Psoas muscle (tissue), 8 donors: ENCODE results near the gene CEL. TPM values are rescaled to one million over a fixed set of nuclear protein-coding genes. Genes with fewer than 3 reads are reported as not detected.
"Not testable (repeated sequence)": the region's sequence is repeated elsewhere in the genome, so short reads cannot be mapped to it uniquely, and the experiment has no call there.

Experiments used
- ATAC-seq, 4 donors: fragments of 200-7000 bp; cut with Tn5 transposase; one replicate each; pipeline ENCODE4 v1.9.1; 2020; ENCODE audit warnings: moderate library complexity in 3 of 4, mild to moderate bottlenecking in 2 of 4
- DNase-seq, 2 donors: peaks; one replicate each; pipeline ENCODE4 v3.0.0-alpha.2; 2020
- H3K27ac ChIP-seq: fragments of 200-600 bp; one replicate; pipeline ENCODE4 v1.8.0; 2022
- H3K27me3 ChIP-seq, 3 donors: fragments of 200-600 bp in 1 of 3; one replicate each; pipeline versions ENCODE4 v1.6.1 to v1.8.0; 2013 to 2022; ENCODE audit warnings: low read length in 2 of 3, mild to moderate bottlenecking in 2 of 3, moderate library complexity in 1 of 3; ENCODE audit not compliant: insufficient read depth in 3 of 3
- H3K36me3 ChIP-seq, 2 donors: fragments of 200-600 bp in 1 of 2; one replicate each; pipeline versions ENCODE4 v1.6.1 to v1.8.0; 2013 to 2022; ENCODE audit warnings: low read depth in 1 of 2, mild to moderate bottlenecking in 1 of 2, moderate library complexity in 1 of 2; ENCODE audit not compliant: insufficient read depth in 1 of 2
- H3K4me1 ChIP-seq: fragments of 200-600 bp; one replicate; pipeline ENCODE4 v1.8.0; 2022
- H3K4me3 ChIP-seq: fragments of 200-600 bp; one replicate; pipeline ENCODE4 v1.8.0; 2022; ENCODE audit warnings: mild to moderate bottlenecking
- H3K9me3 ChIP-seq: fragments of 200-600 bp; one replicate; pipeline ENCODE4 v1.8.0; 2022
- WGBS, 3 donors: extraction: QIAGEN DNeasy Blood & Tissue Kit; methylation state at CpG; one replicate each; pipeline versions ENCODE4 v1.1.6 to v1.1.7; 2013; 5-methylcytosine and 5-hydroxymethylcytosine counted together
- intact Hi-C, 2 donors: fragments of 100-400 bp; cut with DNase I; formaldehyde crosslinking; loops; one replicate each; pipeline versions ENCODE4 v1.11.0 to v1.14.2; 2022
- long read RNA-seq, 2 donors: library from polyadenylated mRNA; unstranded; transcript quantifications; one replicate each; pipeline ENCODE4 v2.0.0, GENCODE V29; 2021
- polyA plus RNA-seq, 3 donors: library from polyadenylated mRNA; stranded (reverse); fragments of 200-250 nt; gene quantifications; one replicate each; pipeline ENCODE4 v1.2.3, GENCODE V29; 2013
- total RNA-seq, 4 donors: library from RNA; stranded (reverse); fragmentation: NEBNext Ultra II Directional in 2 of 4; extraction: Animal tissue kit (Norgen Biotek cat#: 25700) in 2 of 4; gene quantifications; one replicate each; pipeline versions ENCODE4 v1.2.1 to v1.2.4, GENCODE V29; 2021 to 2023
- TF ChIP-seq, protein P1 (sequence below): fragments of 200-600 bp; IDR thresholded peaks from one replicate; pipeline ENCODE4 v1.8.0; 2022; ENCODE audit warnings: antibody characterized with exemption
- donor health status: healthy with polysubstance abuse.
- donor health status: DM: no; HTN: no; CAD: no; lungs with moderate emphysema.
- donor health status: Bipolar disorder and iron deficiency.
- donor health status: healthy.
- donor health status: DM: yes; HTN: yes; CAD: no.
- donor health status: DM: no; HTN: no; CAD: no.
- donor health status: DM: no; HTN: no; CAD: no.
- donor health status: DM: yes; HTN: yes; CAD: no.

The CEL gene
- total RNA-seq (1 to 10 TPM in 1 of 4 donors, under 1 TPM in 3; 0.34 to 2.0 (median 0.63) TPM), polyA plus RNA-seq (under 1 TPM; 0.10 to 0.61 (median 0.21) TPM)
- long read RNA-seq, donor 1 = 0 reads
- long read RNA-seq, donor 2 = 0 reads

DNA sequence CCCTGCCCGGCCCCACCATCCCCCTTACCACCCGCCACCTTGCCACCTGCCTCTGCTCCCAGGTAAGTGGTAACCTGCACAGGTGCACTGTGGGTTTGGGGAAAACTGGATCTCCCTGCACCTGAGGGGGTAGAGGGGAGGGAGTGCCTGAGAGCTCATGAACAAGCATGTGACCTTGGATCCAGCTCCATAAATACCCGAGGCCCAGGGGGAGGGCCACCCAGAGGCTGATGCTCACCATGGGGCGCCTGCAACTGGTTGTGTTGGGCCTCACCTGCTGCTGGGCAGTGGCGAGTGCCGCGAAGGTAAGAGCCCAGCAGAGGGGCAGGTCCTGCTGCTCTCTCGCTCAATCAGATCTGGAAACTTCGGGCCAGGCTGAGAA lies at the start of gene CEL:
Gene CEL (plus strand): TSS at position 218 of the 382 bp plus-strand sequence. CDS start 22 bp downstream, at position 240.
- WGBS, 3 donors = 33 to 78% (median 62%) methylated on average over 1 to 3 of the region's 9 CpGs
- H3K27me3 ChIP-seq, intact Hi-C loops, DNase-seq, H3K9me3 ChIP-seq, H3K27ac ChIP-seq, ATAC-seq, H3K4me1 ChIP-seq, H3K4me3 ChIP-seq: not testable (repeated sequence)
- H3K36me3 ChIP-seq = peaks cover 0 to 20% of the 10 kb centered on the region in 2 donors

DNA sequence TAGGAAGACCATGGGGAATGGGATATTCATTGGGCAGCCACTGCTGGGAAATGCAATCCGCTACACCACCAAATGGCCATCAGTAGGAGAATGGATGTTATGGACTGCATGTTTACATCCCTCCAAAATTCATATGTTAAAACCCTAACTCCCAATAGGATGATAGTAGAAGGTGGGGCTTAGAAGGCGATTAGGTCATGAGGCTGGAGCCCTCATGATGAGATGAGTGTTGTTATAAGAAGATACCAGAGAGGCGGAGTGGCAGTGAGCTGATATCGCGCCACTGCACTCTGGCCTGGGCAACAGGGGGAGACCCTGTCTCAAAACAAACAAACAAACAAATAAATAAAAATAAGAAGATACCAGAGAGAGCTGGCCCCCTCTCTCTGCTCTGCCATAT lies 47.1 kb upstream of the CEL start:
- no peaks in the 10 kb centered on the region for H3K36me3 ChIP-seq
- H3K4me3 ChIP-seq = no peak overlapping the region
- H3K9me3 ChIP-seq = no peaks in the 10 kb centered on the region
- no peaks in the 10 kb centered on the region for H3K4me1 ChIP-seq
- TF ChIP-seq, protein P1, sequence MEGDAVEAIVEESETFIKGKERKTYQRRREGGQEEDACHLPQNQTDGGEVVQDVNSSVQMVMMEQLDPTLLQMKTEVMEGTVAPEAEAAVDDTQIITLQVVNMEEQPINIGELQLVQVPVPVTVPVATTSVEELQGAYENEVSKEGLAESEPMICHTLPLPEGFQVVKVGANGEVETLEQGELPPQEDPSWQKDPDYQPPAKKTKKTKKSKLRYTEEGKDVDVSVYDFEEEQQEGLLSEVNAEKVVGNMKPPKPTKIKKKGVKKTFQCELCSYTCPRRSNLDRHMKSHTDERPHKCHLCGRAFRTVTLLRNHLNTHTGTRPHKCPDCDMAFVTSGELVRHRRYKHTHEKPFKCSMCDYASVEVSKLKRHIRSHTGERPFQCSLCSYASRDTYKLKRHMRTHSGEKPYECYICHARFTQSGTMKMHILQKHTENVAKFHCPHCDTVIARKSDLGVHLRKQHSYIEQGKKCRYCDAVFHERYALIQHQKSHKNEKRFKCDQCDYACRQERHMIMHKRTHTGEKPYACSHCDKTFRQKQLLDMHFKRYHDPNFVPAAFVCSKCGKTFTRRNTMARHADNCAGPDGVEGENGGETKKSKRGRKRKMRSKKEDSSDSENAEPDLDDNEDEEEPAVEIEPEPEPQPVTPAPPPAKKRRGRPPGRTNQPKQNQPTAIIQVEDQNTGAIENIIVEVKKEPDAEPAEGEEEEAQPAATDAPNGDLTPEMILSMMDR = no peak
- 84 to 92% (median 91%) methylated on average over 5 of the region's 5 CpGs for WGBS, 3 donors
- H3K27me3 ChIP-seq = peaks cover 0 to 3% (median 0%) of the 10 kb centered on the region in 3 donors
- no peak overlapping the region for H3K27ac ChIP-seq
- DNase-seq = no peak
- intact Hi-C loops = no loop called here
- ATAC-seq = no peak

DNA sequence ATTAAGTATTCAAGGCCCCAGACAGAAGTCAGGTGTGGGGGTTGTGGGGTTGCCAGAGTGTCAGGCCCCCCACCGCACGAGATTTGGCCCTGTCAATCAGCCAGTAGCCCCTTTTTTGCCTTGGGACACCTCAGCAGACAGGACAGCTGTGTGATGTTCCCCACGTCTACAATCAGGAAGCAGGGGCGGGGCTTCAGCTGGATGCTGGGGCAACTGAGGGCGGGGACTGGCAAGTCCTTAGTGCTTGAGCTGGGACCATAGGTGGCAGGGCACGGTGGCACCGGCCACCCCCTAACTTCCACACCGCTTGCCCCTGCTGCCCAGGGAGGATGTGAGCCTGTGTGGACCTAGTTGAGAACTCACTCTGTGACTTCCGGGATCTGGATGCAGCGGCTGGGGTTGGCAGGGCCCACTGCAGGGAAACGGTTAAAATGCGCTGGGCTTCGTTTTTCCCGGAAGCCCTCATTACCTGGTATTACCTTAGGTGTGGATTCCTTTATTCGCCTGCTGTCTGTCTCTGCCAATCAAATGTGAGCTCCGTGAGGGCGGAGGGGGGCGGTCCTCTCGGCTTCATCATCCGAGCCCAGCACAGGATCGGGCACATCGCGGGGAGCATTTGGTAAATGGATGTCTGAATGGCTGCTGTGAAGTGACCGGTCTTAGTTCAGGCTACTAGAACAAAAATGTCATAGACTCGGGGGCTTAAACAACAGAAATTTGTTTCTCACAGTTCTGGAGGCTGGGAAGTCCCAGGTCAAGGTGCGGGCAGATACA lies 38.5 kb upstream of the CEL start:
- WGBS, 3 donors = 68% methylated on average over 26 of the region's 26 CpGs
- Histone ChIP-seq H3K27me3 (no peaks in the 10 kb centered on the region), H3K36me3 (no peaks in the 10 kb centered on the region), H3K27ac (no peak overlapping the region), H3K9me3 (no peaks in the 10 kb centered on the region), H3K4me3 (no peak overlapping the region), H3K4me1 (no peaks in the 10 kb centered on the region)
- intact Hi-C loops = no loop called here
- ATAC-seq (no peak), DNase-seq (no peak)
- TF ChIP-seq, protein P1 = no peak

DNA sequence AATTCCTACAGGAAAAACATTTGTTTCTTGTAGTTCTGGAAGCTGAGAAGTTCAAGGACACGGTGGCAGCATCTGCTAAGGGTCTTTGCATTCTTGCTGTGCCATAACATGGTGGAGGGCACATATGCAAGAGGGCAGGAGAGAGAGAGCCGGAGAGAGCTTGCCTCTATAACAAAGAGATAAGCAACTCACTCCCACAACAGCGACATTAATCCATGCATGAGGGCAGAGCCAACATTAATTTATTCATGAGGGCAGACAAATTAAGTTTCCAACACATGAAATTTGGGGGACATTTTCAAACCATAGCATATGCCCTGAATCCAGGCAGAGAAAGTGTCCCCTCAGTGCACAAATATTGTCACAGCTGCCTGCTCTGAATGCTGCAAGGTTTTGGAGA lies 35.4 kb upstream of the CEL start:
- no peaks in the 10 kb centered on the region for H3K36me3 ChIP-seq
- H3K9me3 ChIP-seq = no peaks in the 10 kb centered on the region
- H3K4me1 ChIP-seq = peaks cover 8% of the 10 kb centered on the region
- no peaks in the 10 kb centered on the region for H3K27me3 ChIP-seq
- 52 to 69% (median 58%) methylated on average over 3 of the region's 3 CpGs for WGBS, 3 donors
- TF ChIP-seq, protein P1 = no peak
- H3K27ac ChIP-seq = no peak overlapping the region
- no peak for ATAC-seq
- DNase-seq = no peak
- H3K4me3 ChIP-seq = no peak overlapping the region
- intact Hi-C loops = no loop called here

DNA sequence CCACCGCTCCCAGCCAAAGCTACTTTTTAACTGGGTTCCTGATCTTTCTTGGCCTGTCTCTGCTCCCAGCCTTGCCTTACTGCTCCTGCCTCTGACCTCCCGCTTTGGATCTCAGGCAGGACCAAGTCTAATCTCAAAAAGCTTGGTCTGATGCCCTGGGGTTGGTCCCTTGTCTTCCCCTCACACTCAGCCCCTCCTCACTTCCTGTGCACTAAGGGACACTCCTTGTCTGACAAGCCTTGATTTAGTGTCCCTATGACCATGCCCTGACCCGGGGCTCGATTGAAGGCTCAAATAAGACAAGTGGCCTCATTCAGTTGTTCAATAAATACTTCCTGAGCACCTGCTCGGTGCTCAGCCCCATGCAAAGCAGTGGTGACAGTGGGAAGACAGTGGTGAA lies 34.6 kb upstream of the CEL start:
- H3K27ac ChIP-seq = no peak overlapping the region
- no peak for ATAC-seq
- H3K27me3 ChIP-seq = no peaks in the 10 kb centered on the region
- no peaks in the 10 kb centered on the region for H3K9me3 ChIP-seq
- intact Hi-C loops = no loop called here
- H3K4me1 ChIP-seq = peaks cover 15% of the 10 kb centered on the region
- no peak for DNase-seq
- WGBS, 3 donors = 35 to 52% (median 49%) methylated on average over 5 of the region's 5 CpGs
- no peaks in the 10 kb centered on the region for H3K36me3 ChIP-seq
- TF ChIP-seq, protein P1 = no peak
- H3K4me3 ChIP-seq = no peak overlapping the region
